ENCODE results near the gene NRL. TPM values are rescaled to one million over a fixed set of nuclear protein-coding genes. Genes with fewer than 3 reads are reported as not detected.
A peak's percentile ranks its signal among the peaks of the same experiment; 100 is the strongest.

The NRL gene
- total and polyA plus RNA-seq, 4 donors: 1.5 to 3.2 (median 2.8) TPM

DNA sequence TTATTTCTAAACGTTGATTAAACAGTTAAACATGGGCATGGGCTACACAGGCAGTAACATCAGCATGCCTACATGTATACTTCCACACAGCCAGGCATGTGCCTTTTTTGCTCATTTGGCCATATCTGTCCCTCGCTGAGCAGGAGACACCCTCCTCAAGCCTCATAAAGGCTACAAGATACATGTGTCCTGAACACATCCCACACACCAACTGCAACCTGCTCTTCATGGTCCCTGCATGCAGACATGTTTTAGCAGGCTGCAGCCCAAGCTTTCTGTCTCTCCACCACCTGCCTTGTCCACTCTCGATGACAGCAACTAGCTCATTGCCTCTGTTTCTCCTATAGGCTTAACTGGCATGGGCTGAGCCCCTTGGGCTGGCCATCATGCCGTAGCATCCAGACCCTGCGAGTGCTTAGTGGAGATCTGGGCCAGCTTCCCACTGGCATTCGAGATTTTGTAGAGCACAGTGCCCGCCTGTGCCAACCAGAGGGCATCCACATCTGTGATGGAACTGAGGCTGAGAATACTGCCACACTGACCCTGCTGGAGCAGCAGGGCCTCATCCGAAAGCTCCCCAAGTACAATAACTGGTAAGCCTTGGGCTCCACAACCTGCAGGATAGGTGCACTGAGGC, 18.1 kb downstream of the NRL start:
- Histone ChIP-seq H3K9me3 (ENCODE audit: control insufficient read depth in 4 of 4, low read length in 3 of 4) (no peaks in the 10 kb centered on the region), H3K4me3 (ENCODE audit: low read depth in 1 of 3, low read length in 3 of 3) (no peak overlapping the region), H3K27ac (ENCODE audit: low read depth in 1 of 2, low read length in 2 of 2) (no peak overlapping the region), H3K36me3 (ENCODE audit: control insufficient read depth in 4 of 4, insufficient read depth in 3 of 4, low read depth in 1 of 4, low read length in 3 of 4) (peaks cover 13 to 23% (median 18%) of the 10 kb centered on the region in 4 donors), H3K9ac (ENCODE audit: low read depth in 1 of 2, low read length in 2 of 2) (no peak overlapping the region), H3K4me1 (ENCODE audit: control insufficient read depth in 4 of 4, insufficient read depth in 4 of 4, low read length in 3 of 4) (peaks cover 13 to 81% (median 59%) of the 10 kb centered on the region in 4 donors), H3K27me3 (ENCODE audit: control insufficient read depth in 4 of 4, insufficient read depth in 4 of 4, low read length in 3 of 4) (no peaks in the 10 kb centered on the region)
- TF ChIP-seq FOXA2 (IDR thresholded peaks at IDR 0.05): no peak
- no peak for TF ChIP-seq RXRA (IDR thresholded peaks at IDR 0.05)
- TF ChIP-seq SP1 (IDR thresholded peaks at IDR 0.05): no peak
- no peak for TF ChIP-seq NR2F2 (IDR thresholded peaks at IDR 0.05)
- TF ChIP-seq, protein P1, sequence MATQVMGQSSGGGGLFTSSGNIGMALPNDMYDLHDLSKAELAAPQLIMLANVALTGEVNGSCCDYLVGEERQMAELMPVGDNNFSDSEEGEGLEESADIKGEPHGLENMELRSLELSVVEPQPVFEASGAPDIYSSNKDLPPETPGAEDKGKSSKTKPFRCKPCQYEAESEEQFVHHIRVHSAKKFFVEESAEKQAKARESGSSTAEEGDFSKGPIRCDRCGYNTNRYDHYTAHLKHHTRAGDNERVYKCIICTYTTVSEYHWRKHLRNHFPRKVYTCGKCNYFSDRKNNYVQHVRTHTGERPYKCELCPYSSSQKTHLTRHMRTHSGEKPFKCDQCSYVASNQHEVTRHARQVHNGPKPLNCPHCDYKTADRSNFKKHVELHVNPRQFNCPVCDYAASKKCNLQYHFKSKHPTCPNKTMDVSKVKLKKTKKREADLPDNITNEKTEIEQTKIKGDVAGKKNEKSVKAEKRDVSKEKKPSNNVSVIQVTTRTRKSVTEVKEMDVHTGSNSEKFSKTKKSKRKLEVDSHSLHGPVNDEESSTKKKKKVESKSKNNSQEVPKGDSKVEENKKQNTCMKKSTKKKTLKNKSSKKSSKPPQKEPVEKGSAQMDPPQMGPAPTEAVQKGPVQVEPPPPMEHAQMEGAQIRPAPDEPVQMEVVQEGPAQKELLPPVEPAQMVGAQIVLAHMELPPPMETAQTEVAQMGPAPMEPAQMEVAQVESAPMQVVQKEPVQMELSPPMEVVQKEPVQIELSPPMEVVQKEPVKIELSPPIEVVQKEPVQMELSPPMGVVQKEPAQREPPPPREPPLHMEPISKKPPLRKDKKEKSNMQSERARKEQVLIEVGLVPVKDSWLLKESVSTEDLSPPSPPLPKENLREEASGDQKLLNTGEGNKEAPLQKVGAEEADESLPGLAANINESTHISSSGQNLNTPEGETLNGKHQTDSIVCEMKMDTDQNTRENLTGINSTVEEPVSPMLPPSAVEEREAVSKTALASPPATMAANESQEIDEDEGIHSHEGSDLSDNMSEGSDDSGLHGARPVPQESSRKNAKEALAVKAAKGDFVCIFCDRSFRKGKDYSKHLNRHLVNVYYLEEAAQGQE (IDR thresholded peaks at IDR 0.05): no peak
- 79% methylated on average over 8 of the region's 8 CpGs for WGBS
- no peak for DNase-seq (ENCODE audit: low spot score)

DNA sequence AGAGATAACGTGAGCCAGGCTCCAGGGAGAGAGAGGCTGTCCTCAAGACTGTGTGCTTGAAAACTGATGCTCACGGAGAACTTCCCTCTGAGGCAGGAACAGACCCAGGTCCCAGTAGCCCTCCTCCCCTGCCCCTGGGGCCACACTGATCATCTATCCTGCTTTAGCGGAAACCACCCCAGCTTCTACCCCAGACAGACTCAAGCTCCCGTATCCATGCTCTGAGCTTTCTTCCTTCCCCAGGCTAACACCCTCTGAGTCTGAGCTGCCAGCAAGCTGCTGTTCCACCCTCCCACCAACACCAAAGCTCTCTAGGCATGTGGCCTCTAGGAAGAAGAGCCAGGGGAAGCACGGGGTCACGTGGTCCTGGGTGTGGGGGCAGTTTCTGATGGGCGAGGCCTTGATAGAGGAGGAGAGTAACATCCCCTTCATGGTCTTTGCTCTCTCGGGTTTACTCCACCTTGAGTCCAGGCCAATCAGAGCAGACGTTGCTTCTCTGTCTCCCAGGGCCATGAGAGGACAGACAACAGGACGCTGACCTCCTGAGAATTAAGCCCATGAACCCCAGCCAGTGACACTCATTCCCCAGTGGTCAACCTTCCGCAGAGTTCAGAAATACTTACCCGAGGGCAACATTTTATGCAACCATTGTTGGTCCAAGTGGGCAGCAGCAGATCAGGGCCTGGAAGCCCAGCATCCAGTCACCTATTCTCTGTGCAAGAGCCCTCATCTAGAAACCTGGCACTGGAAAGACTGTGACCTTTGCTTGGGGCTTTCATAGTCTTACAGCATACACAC, 19.3 kb downstream of the NRL start:
- WGBS: 11% methylated on average over 12 of the region's 12 CpGs

More for the DNA sequence above, 19.3 kb downstream of the NRL start:
- Histone ChIP-seq H3K27me3 (ENCODE audit: control insufficient read depth in 4 of 4, insufficient read depth in 4 of 4, low read length in 3 of 4) (no peaks in the 10 kb centered on the region), H3K4me3 (ENCODE audit: low read depth in 1 of 3, low read length in 3 of 3) (peak overlapping the region; percentile 68 to 82 (median 71)), H3K27ac (ENCODE audit: low read depth in 1 of 2, low read length in 2 of 2) (peak overlapping the region; percentile 93 to 96), H3K36me3 (ENCODE audit: control insufficient read depth in 4 of 4, insufficient read depth in 3 of 4, low read depth in 1 of 4, low read length in 3 of 4) (peaks cover 10 to 20% (median 14%) of the 10 kb centered on the region in 4 donors), H3K9me3 (ENCODE audit: control insufficient read depth in 4 of 4, low read length in 3 of 4) (no peaks in the 10 kb centered on the region), H3K4me1 (ENCODE audit: control insufficient read depth in 4 of 4, insufficient read depth in 4 of 4, low read length in 3 of 4) (peaks cover 15 to 73% (median 57%) of the 10 kb centered on the region in 4 donors), H3K9ac (ENCODE audit: low read depth in 1 of 2, low read length in 2 of 2) (peak overlapping the region; percentile 93 to 98)
- TF ChIP-seq FOXA2 (IDR thresholded peaks at IDR 0.05) (peak; percentile 54), HNF4A (conservative IDR thresholded peaks at IDR 0.05) (peak; percentile 97 to 98), NR2F2 (IDR thresholded peaks at IDR 0.05) (peak; percentile 83), EGR1 (IDR thresholded peaks at IDR 0.05; ENCODE audit: low read depth in 2 of 2) (peak; percentile 55 to 65), RAD21 (IDR thresholded peaks at IDR 0.05) (peak; percentile 48 to 63), JUND (IDR thresholded peaks at IDR 0.05) (peak; percentile 40 to 71), HNF4G (IDR thresholded peaks at IDR 0.05) (peak; percentile 89), YY1 (IDR thresholded peaks at IDR 0.05) (peak; percentile 92), GABPA (IDR thresholded peaks at IDR 0.05 in 1 of 2, conservative IDR thresholded peaks at IDR 0.05 in 1 of 2) (peak in 1 of 2 donors; percentile 68), RXRA (IDR thresholded peaks at IDR 0.05) (peak; percentile 100), SP1 (IDR thresholded peaks at IDR 0.05) (peak; percentile 99), FOXA1 (IDR thresholded peaks at IDR 0.05) (peak; percentile 65), TAF1 (conservative IDR thresholded peaks at IDR 0.05) (peak; percentile 98)
- TF ChIP-seq, protein P2, sequence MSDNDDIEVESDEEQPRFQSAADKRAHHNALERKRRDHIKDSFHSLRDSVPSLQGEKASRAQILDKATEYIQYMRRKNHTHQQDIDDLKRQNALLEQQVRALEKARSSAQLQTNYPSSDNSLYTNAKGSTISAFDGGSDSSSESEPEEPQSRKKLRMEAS (IDR thresholded peaks at IDR 0.05): peak; percentile 98
- TF ChIP-seq, protein P3, sequence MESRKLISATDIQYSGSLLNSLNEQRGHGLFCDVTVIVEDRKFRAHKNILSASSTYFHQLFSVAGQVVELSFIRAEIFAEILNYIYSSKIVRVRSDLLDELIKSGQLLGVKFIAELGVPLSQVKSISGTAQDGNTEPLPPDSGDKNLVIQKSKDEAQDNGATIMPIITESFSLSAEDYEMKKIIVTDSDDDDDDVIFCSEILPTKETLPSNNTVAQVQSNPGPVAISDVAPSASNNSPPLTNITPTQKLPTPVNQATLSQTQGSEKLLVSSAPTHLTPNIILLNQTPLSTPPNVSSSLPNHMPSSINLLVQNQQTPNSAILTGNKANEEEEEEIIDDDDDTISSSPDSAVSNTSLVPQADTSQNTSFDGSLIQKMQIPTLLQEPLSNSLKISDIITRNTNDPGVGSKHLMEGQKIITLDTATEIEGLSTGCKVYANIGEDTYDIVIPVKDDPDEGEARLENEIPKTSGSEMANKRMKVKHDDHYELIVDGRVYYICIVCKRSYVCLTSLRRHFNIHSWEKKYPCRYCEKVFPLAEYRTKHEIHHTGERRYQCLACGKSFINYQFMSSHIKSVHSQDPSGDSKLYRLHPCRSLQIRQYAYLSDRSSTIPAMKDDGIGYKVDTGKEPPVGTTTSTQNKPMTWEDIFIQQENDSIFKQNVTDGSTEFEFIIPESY (IDR thresholded peaks at IDR 0.05): peak; percentile 94
- TF ChIP-seq, protein P4, sequence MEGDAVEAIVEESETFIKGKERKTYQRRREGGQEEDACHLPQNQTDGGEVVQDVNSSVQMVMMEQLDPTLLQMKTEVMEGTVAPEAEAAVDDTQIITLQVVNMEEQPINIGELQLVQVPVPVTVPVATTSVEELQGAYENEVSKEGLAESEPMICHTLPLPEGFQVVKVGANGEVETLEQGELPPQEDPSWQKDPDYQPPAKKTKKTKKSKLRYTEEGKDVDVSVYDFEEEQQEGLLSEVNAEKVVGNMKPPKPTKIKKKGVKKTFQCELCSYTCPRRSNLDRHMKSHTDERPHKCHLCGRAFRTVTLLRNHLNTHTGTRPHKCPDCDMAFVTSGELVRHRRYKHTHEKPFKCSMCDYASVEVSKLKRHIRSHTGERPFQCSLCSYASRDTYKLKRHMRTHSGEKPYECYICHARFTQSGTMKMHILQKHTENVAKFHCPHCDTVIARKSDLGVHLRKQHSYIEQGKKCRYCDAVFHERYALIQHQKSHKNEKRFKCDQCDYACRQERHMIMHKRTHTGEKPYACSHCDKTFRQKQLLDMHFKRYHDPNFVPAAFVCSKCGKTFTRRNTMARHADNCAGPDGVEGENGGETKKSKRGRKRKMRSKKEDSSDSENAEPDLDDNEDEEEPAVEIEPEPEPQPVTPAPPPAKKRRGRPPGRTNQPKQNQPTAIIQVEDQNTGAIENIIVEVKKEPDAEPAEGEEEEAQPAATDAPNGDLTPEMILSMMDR (IDR thresholded peaks at IDR 0.05; ENCODE audit: low read depth, low read length, missing input control): no peak
- TF ChIP-seq, protein P1 (IDR thresholded peaks at IDR 0.05): peak; percentile 84
- TF ChIP-seq, protein P5, sequence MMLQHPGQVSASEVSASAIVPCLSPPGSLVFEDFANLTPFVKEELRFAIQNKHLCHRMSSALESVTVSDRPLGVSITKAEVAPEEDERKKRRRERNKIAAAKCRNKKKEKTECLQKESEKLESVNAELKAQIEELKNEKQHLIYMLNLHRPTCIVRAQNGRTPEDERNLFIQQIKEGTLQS (IDR thresholded peaks at IDR 0.05): peak; percentile 76
- peak; percentile 86 for DNase-seq (ENCODE audit: low spot score)
